Measurements from ENCODE around the gene CCDC88A.
"Not testable (repeated sequence)": the region's sequence is repeated elsewhere in the genome, so short reads cannot be mapped to it uniquely, and the experiment has no call there.

CCDC88A gene

GRCh38 chr2:55384786-55385185 is 34.9 kb downstream of the CCDC88A start:
- DNase-seq (ENCODE audit: low read depth), result no peak

GRCh38 chr2:55371376-55371775 is 48.3 kb downstream of the CCDC88A start:
- DNase-seq (ENCODE audit: low read depth), result no peak

GRCh38 chr2:55370208-55370607 is 49.4 kb downstream of the CCDC88A start:
- no peak for DNase-seq (ENCODE audit: low read depth)

GRCh38 chr2:55365303-55365702 is 54.4 kb downstream of the CCDC88A start:
- DNase-seq (ENCODE audit: low read depth), result no peak

GRCh38 chr2:55364189-55365055 is 55.2 kb downstream of the CCDC88A start:
- no peak for DNase-seq (ENCODE audit: low read depth)

- no peak for DNase-seq (ENCODE audit: low read depth)
These were observed 56.0 kb downstream of the CCDC88A start for GRCh38 chr2:55363636-55364035.

GRCh38 chr2:55361465-55362189 is 58.0 kb downstream of the CCDC88A start:
- no peak for DNase-seq (ENCODE audit: low read depth)

GRCh38 chr2:55358451-55358850 is 61.2 kb downstream of the CCDC88A start:
- DNase-seq (ENCODE audit: low read depth), result no peak

GRCh38 chr2:55357927-55358326 is 61.7 kb downstream of the CCDC88A start:
- no peak for DNase-seq (ENCODE audit: low read depth)

- DNase-seq (ENCODE audit: low read depth), result no peak
These were observed 62.5 kb downstream of the CCDC88A start for GRCh38 chr2:55357164-55357563.

GRCh38 chr2:55356136-55356535 is 63.5 kb downstream of the CCDC88A start:
- not testable (repeated sequence) for DNase-seq (ENCODE audit: low read depth)

GRCh38 chr2:55355451-55355850 is 64.2 kb downstream of the CCDC88A start:
- no peak for DNase-seq (ENCODE audit: low read depth)

GRCh38 chr2:55351672-55352071 is 68.0 kb downstream of the CCDC88A start:
- no peak for DNase-seq (ENCODE audit: low read depth)

GRCh38 chr2:55345064-55345463 is 74.6 kb downstream of the CCDC88A start:
- DNase-seq (ENCODE audit: low read depth), result no peak

GRCh38 chr2:55338268-55338667 is 81.4 kb downstream of the CCDC88A start:
- no peak for DNase-seq (ENCODE audit: low read depth)

GRCh38 chr2:55334728-55335127 is 84.9 kb downstream of the CCDC88A start:
- DNase-seq (ENCODE audit: low read depth), result no peak

GRCh38 chr2:55330541-55331297 is 88.9 kb downstream of the CCDC88A start:
- no peak for DNase-seq (ENCODE audit: low read depth)

GRCh38 chr2:55327470-55328230 is 92.0 kb downstream of the CCDC88A start:
- DNase-seq (ENCODE audit: low read depth), result no peak

- DNase-seq (ENCODE audit: low read depth), result no peak
These were observed 104.7 kb downstream of the CCDC88A start for GRCh38 chr2:55314985-55315384.

GRCh38 chr2:55311444-55311870 is 108.2 kb downstream of the CCDC88A start:
- no peak for DNase-seq (ENCODE audit: low read depth)

GRCh38 chr2:55309446-55309845 is 110.2 kb downstream of the CCDC88A start:
- DNase-seq (ENCODE audit: low read depth), result no peak

- no peak for DNase-seq (ENCODE audit: low read depth)
These were observed 117.4 kb downstream of the CCDC88A start for GRCh38 chr2:55302241-55302640.
